NCI-H2171 (cell line): Measurements from ENCODE around the gene CD72.
"Not testable (repeated sequence)": the region's sequence is repeated elsewhere in the genome, so short reads cannot be mapped to it uniquely, and the experiment has no call there.

Experiments
- DNase-seq: peaks from one replicate; lab custom pipeline; 2025; lab: John Stamatoyannopoulos, UW

CD72 gene

GRCh38 chr9:35649431-35650340, 31.5 kb upstream of the CD72 start:
- no peak for DNase-seq

- DNase-seq: peak; percentile 69
Measured at GRCh38 chr9:35646533-35647265, 28.5 kb upstream of the CD72 start.

- DNase-seq: no peak
Measured at GRCh38 chr9:35646153-35646532, 27.9 kb upstream of the CD72 start.

GRCh38 chr9:35645736-35646135, 27.5 kb upstream of the CD72 start:
- not testable (repeated sequence) for DNase-seq

GRCh38 chr9:35643046-35643445, 24.8 kb upstream of the CD72 start:
- no peak for DNase-seq

GRCh38 chr9:35641478-35641877, 23.3 kb upstream of the CD72 start:
- DNase-seq: not testable (repeated sequence)

- not testable (repeated sequence) for DNase-seq
Measured at GRCh38 chr9:35640431-35640830, 22.2 kb upstream of the CD72 start.

GRCh38 chr9:35639631-35640030, 21.4 kb upstream of the CD72 start:
- no peak for DNase-seq

- not testable (repeated sequence) for DNase-seq
Measured at GRCh38 chr9:35639225-35639624, 21.0 kb upstream of the CD72 start.

GRCh38 chr9:35638751-35639150, 20.5 kb upstream of the CD72 start:
- DNase-seq: not testable (repeated sequence)

- not testable (repeated sequence) for DNase-seq
Measured at GRCh38 chr9:35637427-35637955, 19.3 kb upstream of the CD72 start.

GRCh38 chr9:35636877-35637246, 18.6 kb upstream of the CD72 start:
- DNase-seq: not testable (repeated sequence)

GRCh38 chr9:35636135-35636876, 18.1 kb upstream of the CD72 start:
- DNase-seq: no peak

GRCh38 chr9:35635730-35636129, 17.5 kb upstream of the CD72 start:
- DNase-seq: no peak

GRCh38 chr9:35629597-35629996, 11.4 kb upstream of the CD72 start:
- DNase-seq: no peak

- no peak for DNase-seq
Measured at GRCh38 chr9:35628389-35628991, 10.3 kb upstream of the CD72 start.

GRCh38 chr9:35627575-35627974, 9.4 kb upstream of the CD72 start:
- no peak for DNase-seq

- DNase-seq: no peak
Measured at GRCh38 chr9:35619800-35620158, 1.6 kb upstream of the CD72 start.

- no peak for DNase-seq
Measured at GRCh38 chr9:35618854-35619799, 914 bp upstream of the CD72 start.

GRCh38 chr9:35617548-35617947, 665 bp downstream of the CD72 start:
- no peak for DNase-seq
